Fibroblast of lung (primary cell): ENCODE data around the gene PDK3.

Experiments
- EZH2 ChIP-seq: IDR thresholded peaks from 2 replicates; pipeline ENCODE4 v1.5.1; 2012; ENCODE audit warnings: low read length, control low read depth, mild to moderate bottlenecking; ENCODE audit errors: missing control alignments
- TF ChIP-seq, protein P1 (sequence below), 2 donors: IDR thresholded peaks in 1 of 2; conservative IDR thresholded peaks in 1 of 2; 1 replicate in 1 of 2; 2 replicates in 1 of 2; pipeline ENCODE4 v1.5.1; 2011 to 2012; ENCODE audit warnings: low read length in 2 of 2, control low read depth in 1 of 2, inconsistent platforms in 1 of 2, low read depth in 1 of 2, mild to moderate bottlenecking in 1 of 2

GRCh38 chrX:24485323-24485722 is 20.2 kb downstream of the PDK3 start:
- TF ChIP-seq, protein P1, sequence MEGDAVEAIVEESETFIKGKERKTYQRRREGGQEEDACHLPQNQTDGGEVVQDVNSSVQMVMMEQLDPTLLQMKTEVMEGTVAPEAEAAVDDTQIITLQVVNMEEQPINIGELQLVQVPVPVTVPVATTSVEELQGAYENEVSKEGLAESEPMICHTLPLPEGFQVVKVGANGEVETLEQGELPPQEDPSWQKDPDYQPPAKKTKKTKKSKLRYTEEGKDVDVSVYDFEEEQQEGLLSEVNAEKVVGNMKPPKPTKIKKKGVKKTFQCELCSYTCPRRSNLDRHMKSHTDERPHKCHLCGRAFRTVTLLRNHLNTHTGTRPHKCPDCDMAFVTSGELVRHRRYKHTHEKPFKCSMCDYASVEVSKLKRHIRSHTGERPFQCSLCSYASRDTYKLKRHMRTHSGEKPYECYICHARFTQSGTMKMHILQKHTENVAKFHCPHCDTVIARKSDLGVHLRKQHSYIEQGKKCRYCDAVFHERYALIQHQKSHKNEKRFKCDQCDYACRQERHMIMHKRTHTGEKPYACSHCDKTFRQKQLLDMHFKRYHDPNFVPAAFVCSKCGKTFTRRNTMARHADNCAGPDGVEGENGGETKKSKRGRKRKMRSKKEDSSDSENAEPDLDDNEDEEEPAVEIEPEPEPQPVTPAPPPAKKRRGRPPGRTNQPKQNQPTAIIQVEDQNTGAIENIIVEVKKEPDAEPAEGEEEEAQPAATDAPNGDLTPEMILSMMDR (conservative IDR thresholded peaks at IDR 0.05 in 1 of 2, IDR thresholded peaks at IDR 0.05 in 1 of 2; ENCODE audit: low read depth in 1 of 2, low read length in 2 of 2) = no peak
- TF ChIP-seq EZH2 = no peak
